Stimulated activated CD4-positive, alpha-beta T cell treated with anti-CD3 and anti-CD28 coated beads, TNF-alpha, amount 100 ng/mL, for 1 hour (primary cell): ENCODE measurements around the gene ATG16L1.

Experiments
- DNase-seq, 3 donors: peaks; one replicate each; pipeline ENCODE4 v3.0.0-alpha.2; 2020; ENCODE audit warnings: low read depth in 3 of 3, low spot score in 1 of 3

ATG16L1 gene

DNA sequence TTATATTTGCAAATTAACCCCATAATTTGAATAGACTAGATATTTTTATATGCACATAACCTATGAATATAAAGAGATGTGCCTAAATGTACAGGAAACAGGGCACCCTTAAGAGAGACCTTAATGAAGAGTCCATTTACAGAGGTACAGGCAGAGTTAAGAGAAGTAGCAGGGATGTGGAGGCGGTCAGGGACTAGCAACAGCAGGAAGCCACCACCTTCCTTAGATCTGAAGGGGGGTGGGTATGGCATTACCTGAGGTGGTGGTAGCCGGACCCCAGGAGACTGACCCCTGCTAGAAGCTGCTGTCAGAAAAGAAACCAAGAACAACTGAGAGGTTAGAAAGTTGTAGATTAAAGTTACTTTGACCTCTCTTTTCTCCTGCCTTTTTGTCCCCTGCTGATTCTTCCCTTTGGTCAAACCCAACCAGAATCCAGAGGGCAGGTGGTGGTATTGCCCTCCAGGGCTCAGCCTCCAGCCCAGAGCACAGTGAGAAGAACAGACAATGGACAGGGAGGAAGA is 24.9 kb upstream of the ATG16L1 start:
- DNase-seq = no peak

DNA sequence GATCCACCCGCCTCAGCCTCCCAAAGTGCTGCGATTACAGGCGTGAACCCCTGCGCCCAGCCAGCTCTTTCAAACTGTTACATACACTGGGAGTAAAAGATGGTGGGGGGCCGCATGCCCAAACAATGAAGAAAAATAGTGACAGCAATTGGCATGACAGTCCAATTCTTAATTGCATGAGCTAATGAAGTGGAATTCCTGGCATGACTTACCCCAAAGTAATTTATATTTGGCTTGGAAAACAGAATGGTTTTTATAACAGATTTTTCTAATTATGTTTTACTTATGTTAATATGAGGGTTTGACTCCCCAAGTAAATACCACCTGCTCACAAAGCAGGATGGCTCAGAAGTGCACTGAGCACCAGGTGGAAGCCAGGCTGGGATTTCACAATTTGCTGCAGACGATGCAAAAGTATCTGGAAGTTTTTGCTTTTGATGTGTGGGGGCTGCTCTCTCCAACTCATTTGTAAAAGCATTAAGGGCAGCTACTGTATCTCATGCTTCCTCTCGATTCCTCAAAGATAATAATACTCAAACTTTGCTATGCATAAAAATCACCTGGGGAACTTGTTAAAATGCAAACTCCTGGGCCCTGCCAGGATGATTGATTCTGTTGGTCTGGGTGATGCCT is 24.0 kb upstream of the ATG16L1 start:
- no peak for DNase-seq

DNA sequence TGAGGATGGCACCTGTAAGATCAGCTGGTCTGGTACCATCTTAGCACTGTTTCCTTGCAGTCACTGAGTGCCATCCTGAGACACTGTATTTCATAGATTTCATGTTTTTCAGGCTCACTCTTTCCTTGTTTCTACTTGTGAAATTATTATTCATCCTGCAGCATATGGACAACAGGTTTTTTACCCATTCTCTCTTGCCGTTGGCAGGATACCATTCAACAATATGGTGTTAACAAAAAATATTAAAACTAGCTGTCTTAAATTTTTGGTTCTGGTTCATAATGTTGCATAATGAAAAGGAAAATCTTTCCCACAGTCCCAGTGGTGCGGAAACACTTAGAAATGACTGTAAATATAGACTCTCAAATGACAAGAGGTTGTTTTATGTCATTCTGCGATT is 23.1 kb upstream of the ATG16L1 start:
- no peak for DNase-seq

DNA sequence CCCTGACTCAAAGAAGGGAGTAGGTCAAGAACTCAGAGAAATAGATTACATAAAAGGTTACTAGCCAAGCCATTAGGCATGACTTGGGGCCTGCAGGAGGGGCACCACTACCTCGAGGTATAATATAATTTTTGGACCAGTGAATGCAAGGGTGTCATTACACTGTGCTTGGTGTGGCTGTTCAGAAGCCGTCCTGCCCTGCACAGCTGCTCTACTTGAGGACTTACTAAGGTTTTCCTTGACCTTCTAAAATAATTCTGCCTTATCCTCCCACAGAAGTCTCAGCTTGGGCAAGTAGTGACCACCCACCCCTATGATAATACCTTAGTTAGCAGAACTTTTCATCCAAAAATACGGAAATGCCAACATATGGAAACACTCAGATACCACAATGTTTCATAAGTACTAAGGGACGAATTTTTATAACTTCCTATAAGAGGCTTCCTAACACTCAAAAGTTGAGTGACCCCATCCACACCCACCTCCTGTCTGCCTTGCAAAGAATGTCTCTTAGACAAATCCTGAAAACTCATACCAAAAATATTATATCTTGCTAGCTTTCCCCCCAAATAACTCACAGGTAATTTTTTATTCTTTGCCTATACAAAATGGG is 17.7 kb upstream of the ATG16L1 start:
- no peak for DNase-seq

DNA sequence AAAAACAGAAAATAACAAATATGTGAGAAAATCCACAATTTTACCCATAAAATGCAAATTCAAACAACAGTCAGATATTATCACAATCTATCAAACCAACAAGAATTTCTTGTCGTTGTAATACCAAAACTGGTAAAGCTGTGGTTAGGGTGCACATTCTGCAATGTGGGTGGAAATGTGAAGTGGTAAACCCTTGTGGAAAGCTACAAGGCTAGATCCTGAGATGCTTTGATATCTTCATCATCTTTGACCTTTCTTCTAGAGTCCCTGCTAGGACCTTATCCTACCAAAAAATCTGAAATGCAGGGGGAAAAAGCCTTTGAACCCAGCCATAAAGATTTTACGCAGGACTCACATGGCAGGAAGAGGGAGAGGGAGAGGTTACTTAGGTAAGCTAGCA is 17.2 kb upstream of the ATG16L1 start:
- DNase-seq = no peak

DNA sequence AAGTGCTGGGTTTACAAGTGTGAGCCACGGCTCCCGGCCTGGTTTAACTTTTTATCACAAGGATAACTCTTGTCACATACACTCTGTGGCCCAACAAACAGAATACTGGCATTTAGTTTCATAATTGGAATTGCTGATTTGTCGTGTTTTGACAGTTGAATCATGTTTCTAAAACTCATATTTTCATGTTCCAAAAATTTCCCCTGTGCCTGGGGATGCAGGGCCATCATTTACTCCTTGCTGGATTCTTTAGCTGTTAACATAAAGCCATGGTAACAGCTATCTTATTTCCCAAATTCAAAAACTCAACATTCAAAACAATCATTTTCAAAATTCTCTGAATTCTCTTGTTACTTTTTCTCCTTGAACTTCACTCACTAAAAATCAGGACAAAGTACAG is 16.5 kb upstream of the ATG16L1 start:
- DNase-seq = no peak

DNA sequence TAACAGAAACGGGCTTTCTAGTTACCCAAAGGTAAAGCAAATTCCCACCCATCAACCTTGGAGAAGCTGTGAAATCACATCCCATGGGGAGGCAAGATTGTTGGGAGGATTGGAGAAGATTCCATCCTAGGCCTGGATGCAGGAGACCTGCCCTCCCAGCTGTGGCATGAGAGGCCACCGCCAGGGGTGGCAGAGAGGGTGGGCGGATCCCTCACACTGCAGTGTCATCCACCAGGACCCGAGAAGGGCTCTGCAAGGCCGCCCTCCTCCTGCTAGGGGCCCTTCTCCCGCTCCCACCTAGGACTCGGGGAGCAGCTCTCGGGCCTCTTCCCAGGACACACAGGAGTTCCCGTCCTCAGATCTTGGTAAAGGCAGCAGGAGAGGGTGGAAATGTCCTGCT is 15.5 kb upstream of the ATG16L1 start:
- DNase-seq = no peak

DNA sequence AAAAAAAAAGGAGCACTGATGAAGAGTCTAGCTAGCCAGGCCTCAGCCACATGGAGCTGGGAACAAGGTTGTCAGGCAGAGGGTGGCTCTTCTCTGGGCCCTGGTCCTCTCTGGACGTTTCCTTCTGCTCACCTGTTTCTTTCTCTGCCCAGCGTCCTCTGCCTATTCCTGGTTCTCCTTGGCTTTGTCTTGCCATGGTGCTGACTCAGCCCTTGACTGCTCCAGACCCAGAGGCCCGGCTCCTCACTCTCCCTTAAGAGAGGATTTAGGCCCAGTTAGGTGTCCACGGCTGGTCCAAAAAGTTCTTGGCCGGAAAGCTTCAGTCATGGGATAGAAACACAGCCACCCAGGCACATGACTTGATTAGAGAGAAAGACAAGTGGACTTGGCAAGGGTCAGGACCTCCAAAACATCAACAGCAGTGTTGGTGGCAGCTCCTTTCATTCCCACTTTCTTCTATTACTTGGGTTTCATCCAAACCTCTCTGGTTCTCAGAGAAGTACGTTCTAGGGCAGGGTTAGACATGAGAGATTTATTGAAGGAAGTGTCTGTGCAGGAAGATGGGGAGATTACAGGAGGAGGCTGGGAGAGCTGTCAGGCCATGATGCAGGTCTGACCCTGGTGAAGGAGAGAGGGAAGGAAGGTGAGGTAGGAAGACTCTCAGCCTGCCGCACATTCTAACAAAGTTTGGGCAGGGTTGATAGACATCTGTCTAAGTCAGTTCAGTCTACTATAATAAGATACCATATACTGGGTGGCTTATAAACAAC is 14.5 kb upstream of the ATG16L1 start:
- DNase-seq = no peak

DNA sequence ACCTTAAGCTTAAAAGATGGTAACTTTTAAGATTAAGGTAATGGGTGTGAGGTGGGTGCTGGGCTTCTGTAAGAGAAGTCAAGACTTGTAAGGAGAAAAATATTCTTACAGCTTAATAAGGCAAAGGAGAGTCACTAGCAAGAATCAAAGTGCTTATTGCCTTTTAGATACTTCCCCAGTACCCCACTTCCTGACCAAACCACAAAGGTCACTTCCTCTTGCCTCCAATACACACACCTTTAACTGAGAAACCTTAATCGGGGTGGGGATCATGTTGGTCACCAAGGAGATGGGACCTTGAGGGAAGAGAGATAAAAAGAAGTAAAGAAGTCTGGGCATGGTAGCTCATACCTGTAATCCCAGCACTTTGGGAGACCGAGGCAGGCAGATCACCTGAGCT is 10.6 kb upstream of the ATG16L1 start:
- no peak for DNase-seq

DNA sequence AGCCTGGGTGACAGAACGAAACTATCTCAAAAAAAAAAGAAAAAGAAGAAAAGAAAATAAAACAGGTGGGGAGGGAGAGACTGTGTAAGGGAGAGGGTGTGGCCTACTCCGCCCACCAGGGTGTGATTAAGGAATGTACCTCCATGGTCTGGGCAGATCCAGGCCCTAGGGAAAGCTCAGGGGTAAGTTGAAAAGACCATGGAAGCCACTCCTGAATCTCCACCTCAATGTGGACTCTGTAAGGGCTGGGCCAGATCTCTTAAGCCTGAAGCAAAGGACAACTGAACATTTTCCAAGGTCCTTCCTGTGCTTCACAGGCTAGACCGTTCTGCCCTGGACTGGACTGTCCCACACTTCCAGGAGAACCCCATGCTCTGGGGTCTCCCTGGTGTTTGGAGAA is 9.7 kb upstream of the ATG16L1 start:
- DNase-seq = no peak

DNA sequence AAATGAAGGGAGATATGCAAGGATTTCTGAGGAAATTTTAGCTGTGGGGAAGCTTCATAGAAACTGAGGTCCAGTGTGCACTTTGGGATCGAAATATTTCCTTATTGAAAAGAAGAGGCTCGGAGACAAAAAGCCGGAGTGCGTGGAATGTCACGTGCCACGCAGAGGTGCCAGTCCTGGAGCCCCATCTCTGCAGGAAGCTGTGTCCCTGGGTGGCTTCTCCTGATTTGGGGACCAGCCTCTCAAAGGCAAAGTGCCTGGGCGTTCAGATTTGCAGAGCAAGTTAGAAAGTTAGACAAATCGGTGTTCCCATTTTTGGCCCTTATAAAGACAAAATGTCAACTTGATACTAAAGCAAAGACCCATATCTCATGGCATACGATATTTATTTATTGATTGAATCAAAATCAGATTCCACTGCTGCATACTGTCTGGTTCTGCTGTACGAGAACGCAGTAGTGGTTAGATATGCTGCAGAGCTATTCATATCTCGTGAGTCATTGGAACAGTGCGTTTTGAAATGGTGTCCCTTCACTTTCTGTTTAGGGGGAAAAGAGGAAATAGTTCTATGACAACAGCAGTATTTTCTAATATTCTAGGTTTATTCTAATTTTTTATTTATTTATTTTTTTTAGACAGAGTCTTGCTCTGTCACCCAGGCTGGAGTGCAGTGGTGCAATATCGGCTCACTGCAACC is 9.1 kb upstream of the ATG16L1 start:
- DNase-seq = no peak

DNA sequence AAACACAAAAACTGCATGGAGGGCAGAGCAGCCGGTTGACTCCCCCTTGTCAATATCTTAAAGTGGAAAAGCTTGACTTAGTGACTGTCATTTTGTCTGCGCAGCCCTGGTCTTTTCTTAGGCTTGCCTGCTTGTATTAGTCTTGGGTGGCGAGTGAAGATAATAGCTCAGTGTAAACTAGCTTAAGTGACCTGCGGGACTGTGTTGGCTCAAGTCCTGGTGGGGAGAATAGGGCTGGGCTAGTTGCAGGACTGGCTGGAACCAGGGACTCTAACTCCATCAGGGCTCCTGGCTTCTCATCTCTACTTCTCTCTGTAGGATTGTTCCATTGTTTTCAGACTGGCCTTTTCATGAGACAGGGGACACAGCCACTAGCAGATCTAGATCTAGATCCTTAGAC is 8.1 kb upstream of the ATG16L1 start:
- DNase-seq = no peak

DNA sequence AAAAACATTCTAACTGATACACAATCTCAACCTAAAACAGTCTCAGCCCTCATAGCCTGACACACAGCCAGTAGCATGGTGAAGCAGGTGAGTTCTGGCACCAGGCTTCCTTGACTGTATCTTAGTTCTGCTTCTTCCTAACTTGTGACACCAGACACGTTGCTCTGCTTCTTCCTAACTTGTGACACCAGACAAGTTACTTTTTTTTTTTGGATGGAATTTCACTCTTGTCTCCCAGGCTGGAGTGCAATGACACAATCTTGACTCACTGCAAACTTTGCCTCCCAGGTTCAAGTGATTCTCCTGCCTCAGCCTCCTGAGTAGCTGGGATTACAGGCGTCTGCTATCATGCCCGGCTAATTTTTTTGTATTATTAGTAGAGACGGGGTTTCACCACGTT is 6.7 kb upstream of the ATG16L1 start:
- no peak for DNase-seq

DNA sequence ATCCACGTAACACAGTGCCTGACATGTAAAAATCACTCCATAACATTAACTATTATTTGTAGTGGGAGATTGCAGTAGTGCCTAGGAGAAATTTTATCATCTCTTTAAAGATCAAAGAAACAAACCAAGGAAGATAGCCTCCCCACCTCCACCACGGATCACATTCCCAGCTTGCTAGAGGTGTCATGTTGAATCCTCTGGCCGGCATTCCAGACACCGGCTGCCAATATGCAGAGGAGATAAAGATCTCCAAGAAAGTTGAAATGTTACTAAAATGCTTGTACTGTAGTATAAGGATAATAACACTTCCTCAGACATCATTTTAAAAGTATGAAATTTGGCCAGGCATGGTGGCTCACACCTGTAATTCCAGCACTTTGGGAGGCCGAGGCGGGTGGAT is 6.1 kb upstream of the ATG16L1 start:
- DNase-seq = no peak

DNA sequence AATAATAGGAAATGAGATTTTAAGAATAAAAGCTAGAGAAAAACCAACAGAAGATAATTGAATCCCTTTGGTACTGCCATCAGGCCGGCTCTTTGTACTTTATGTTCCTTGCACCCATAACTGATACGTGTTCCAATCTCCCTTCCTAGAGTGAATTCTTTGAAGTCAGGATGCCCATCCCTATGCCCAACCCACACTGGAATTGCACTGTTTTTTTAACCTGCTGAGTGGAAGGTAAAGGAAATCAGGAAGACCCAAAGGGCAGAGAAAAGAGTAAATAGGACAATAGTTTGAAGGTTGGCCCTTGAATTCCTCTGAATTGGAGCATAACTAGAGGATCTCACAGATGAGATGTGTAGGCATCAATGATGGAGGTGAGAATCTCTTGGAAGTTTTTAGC is 4.4 kb upstream of the ATG16L1 start:
- DNase-seq = no peak

DNA sequence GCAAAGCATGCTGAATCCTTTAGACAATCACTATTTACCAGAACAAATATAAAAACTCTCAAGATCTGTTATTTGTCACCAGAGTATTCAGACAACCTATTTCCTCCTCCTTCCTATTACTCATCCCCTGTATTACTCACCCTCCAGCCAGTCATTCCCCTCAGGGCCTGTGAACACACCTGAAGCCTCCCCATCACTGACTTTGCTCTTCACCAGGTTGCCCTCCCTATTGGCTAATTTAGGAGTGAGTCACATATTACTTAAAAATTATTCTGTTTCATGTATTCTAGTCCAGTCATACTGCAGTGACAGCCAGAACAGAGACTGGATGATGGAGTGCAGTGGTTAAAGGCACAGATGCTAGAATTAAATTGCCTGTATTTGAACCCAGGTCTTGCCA is 3.7 kb upstream of the ATG16L1 start:
- DNase-seq = peak; percentile 14 to 43 (median 39)

DNA sequence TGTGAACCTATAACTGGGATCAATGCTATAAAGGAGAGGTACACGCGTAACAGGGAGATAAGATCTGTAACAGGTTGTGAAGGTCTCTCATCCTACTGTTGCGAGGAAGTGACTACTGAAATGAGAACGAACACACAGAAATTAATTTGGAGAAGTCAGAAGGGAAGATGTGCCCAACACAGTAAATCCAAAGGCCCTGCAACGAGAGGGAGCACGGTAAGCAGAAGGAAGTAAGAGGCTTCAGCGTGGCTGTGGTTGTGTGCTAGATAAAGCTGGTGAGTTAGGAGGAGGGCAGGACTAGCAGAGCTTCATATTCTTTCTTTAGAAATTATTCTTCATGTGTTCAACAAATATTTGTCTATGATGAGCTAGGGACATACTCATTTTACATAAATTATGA is 2.5 kb upstream of the ATG16L1 start:
- no peak for DNase-seq

DNA sequence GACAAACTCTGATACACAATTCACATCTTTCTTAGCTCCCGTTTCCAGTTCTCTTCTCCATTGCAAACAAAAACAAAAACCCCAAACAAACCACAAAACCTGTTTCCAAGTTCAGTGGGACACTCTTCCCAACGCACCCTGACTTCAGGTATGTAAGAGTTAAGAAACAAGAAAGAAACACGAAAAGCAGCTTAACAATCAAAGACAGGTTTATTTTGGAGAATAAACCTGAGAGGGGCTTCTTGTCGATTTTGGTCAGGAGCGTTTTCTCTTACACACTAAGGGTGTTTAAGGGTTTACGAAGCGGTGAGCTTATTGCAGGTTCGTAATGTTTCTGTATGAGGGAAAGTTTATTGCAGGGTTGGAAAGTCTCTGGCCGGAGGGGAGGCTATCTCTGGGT is 905 bp upstream of the ATG16L1 start:
- no peak for DNase-seq

DNA sequence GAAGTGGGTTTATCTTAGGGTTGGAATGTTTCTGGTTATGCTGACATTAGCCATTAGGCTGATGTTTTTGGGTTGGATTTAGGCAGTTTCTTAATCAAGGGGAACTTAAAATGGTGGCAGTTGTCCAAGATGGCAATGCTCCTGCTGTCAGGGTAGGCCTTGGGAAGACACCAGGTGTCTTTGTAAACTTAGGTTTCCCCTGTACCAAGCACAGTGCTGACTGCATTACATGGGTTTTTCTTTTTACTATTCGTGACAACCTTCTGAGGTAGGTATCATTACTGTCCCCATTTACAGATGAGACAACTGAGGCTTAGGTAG is 528 bp upstream of the ATG16L1 start:
- DNase-seq = no peak

DNA sequence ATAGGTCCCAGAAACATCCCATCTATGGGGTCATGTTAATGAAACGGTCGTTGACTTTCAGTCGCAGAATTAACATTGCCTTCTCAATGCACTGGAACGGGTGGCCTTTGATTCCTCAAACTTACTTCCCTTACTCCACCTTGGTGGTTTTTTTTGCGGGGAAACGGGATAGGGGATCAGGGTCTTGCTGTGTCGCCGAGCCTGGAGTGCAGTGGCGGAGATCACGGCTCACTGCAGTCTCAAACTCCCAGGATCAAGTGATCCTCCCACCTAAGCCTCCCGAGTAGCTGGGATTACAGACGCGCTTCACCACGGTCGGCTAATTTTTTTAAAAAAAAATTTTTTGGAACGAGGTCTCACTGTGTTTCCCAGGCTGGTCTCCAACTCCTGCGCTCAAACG is 754 bp downstream of the ATG16L1 start:
- DNase-seq = no peak

DNA sequence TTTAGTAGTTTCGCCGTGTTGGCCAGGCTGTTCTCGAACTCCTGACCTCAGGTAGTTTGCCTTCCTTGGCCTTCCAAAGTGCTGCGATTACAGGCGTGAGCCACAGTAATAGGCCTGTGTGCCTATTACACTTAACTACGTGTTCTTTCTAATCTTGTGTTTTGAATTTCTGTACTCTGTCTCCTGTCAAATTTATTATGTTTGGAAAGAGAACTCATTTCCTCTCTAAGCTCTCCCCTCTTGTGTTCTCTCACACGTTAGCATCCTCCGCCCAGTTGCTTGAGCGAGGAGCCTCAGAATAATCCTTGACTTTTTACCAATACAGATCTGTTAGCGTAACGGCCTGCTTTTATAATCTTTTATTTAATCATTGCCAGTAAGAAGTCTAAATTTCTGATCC is 3.7 kb downstream of the ATG16L1 start:
- DNase-seq = no peak

DNA sequence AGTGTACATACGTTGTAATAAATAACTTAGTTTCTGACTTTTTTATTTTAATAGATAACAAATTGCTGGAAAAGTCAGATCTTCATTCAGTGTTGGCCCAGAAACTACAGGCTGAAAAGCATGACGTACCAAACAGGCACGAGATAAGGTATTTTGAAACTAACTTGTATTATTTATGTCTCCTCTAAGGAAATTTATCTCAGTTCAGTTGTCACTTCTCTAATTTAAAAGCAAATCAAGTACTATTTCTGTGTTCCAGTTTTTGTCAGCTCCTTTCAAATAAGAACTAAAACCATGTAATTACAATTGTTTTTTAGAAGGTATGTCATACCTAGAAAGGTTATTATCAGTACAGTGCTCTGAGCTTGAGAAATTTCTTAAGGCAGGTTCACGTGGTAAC is 4.6 kb downstream of the ATG16L1 start:
- DNase-seq = no peak
